Measurements from ENCODE around the gene DGKD.

Gene DGKD

DNA sequence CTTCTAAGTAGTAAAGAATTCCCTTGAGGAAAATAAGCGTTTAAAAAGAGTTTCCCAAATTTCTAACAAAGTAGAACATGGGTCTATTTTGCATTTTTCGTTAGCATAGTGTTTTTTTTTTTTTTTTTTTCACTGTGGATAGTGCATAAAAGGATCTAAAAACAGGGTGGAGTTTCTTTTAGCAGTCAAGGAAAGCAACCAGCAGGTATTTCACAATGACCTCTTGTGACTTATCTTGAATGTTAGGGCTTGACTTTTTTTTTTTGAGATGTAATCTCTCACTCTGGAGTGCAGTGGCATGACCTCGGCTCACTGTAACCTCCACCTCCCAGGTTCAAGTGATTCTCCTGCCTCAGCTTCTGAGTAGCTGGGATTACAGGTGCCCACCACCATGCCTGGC is 14.9 kb upstream of the DGKD start:
- no peak for DNase-seq

- DNase-seq: no peak
Measured at GRCh38 chr2:233341296-233341695, 13.0 kb upstream of the DGKD start.

DNA sequence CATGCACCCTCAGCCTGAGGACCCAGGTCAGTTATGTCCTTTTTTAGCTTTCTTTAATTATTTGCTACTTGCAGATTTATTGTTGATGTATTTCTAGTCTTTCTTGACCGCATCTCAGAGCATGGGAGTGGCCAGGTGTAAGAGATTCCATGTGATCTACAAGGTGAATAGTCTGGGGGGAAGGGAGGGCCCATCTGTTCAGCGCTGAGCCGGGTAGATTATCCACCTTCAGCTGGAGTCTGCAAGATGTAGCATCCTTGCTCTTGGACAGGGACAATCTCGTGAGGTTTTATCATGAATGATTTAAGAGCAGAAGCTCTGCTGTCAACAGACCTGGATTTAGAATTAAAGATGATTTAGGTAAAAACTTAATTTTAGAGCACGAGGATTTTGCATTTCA is 12.0 kb upstream of the DGKD start:
- no peak for DNase-seq

DNA sequence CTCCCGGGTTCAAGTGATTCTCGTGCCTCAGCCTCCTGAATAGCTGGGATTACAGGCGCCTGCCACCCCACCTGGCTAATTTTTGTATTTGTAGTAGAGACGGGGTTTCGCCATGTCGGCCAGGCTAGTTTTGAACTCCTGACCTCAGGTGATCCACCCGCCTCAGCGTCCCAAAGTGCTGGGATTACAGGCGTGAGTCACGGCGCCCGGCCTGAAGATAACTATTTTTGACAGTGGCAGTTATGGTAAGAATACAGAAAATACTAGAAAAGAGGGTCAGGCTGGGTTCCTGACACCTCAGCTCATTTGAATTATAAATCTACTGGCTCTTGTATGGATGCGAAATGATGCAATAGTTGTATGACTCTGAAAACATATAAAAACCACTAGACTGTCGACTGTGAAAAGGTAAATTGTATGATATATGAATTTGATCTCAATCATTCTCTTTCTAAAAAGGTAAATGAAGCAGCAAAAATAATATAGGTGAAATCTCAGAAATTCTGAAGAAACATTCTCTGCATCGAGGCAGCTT is 11.1 kb upstream of the DGKD start:
- no peak for DNase-seq

DNA sequence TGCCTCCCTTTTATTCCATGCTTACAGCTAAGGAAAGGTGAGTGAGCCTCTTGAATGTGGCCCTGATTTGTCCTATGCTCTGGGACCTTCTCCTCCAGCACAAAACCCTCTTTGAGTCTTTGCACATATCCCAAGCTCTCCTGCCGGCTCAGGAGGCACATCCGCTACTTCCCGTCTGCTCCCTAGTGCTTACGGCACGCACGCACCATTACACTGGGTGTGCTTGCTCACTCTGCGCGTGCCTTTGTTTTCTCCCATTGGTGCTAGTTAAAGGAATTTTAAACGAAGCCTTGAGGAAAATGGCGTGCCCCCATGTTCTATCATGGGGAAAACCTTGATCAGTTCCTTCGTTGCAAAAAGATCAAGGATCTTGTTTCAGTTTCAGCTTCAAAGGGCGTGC is 7.9 kb upstream of the DGKD start:
- no peak for DNase-seq

- no peak for DNase-seq
Measured at GRCh38 chr2:233346930-233347329, 7.4 kb upstream of the DGKD start.

GRCh38 chr2:233349005-233349998 is 5.0 kb upstream of the DGKD start:
- peak in 1 of 2 donors; percentile 62 for DNase-seq

- peak in 1 of 2 donors; percentile 45 for DNase-seq
Measured at GRCh38 chr2:233350708-233351107, 3.6 kb upstream of the DGKD start.

GRCh38 chr2:233351423-233351822 is 2.9 kb upstream of the DGKD start:
- no peak for DNase-seq

DNA sequence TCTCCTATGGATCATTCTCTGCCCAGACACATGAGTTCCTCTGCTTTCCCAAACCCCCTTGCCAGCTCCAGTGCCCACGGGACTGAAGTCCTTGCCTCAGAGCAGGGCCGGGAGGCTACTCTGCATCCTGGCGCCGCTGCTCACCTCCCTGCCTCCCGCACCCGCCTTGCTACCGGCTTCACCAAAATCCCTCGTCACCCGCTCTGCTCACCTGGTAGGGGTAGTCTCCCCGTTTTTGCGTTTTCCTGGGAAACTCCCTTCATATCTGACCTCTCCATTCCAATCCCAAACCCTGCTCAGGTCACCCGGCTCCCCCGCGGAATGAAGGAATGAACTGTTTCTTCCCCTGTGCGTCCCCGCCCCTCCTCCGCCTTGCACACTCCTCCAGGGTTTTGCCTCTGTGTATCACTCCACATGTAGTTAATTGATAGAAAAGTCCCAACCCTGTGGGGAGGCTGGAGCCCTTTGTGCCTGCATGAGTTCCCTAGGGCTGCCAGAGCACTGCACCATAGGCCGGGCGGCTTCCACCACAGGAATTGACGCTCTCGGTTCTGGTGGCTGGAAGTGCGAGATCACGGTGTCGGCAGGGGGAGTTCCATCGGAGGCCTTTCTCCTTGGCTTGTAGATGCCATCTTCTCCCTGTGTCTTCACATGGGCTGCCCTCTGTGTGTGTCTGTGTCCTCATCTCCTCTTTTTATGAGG is 2.0 kb upstream of the DGKD start:
- DNase-seq: no peak

DNA sequence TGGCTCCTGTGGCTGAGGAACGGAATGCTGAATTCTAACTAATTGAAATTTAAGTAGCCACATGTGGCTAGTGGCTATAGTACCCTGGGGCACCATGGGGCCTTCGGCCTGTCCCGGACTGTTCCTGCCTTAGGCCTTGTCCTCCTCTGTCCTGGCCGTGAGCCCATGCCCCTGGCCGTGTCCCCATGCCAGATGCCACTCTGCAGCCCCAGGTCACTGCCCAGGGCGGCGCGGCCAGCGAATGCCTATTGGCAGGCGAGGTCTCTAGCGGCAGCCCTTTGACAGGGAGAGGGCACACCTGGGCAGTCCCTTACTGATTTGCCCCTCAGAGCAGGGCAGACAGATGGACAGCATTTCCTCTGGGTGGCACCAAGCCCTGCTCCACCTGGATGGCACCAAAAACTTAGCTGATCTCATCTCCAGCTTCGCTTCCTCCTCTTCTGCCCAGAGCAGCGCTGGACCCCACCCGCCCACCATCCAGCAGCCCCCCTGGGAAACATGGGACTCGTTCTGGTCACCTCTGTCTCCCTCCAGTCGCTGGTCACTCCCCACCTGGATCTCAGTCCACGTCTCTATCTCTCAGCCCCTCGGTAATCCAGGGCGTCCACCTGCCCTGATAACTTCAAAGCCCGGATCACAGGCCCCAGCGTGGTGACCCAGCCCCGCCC is 1.1 kb upstream of the DGKD start:
- DNase-seq: no peak

DNA sequence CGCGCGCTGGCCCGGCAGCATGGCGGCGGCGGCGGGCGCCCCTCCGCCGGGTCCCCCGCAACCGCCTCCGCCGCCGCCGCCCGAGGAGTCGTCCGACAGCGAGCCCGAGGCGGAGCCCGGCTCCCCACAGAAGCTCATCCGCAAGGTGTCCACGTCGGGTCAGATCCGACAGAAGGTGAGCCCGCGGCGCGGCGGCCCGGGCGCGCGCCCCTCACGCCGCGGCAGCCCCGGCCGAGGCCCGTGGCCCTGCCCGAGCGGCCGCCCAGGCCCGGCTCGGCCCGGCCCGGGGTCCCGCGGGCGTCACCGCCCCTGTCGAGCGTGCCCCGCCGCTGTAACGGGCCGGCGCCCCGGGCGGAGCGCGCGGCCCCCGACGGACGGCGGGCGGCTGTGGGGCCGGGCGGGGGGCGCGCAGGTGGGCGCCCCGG is 218 bp downstream of the DGKD start:
- DNase-seq: no peak

DNA sequence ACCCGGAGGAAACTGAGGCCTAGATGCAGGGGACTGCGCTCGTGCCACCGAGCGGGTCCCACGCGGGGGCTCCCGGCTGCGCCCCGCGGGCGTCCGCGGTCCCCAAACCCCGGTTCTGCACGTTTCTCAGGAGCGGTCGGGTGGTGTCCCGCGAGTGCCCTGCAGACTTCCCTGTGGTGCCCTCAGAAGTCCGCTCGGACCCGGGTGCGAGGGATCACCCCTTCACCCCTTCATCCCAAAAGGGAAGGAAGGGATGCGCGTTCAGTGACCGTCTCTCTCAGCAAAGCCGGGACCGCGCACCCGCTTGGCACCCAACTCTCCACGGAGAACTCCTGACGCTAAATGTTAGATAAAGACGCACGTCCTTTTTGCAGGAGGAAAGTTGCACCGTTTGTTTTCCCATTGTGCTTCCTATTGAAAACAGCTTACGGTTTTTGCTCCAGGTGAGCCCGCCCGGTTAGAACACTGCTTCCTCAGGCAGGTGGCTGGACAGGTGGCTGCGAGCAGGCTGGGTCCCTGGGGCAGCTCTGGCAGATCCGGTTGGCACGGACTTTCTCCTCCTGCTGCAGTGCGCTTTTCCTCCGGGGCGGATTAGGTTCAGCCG is 779 bp downstream of the DGKD start:
- DNase-seq: no peak

DNA sequence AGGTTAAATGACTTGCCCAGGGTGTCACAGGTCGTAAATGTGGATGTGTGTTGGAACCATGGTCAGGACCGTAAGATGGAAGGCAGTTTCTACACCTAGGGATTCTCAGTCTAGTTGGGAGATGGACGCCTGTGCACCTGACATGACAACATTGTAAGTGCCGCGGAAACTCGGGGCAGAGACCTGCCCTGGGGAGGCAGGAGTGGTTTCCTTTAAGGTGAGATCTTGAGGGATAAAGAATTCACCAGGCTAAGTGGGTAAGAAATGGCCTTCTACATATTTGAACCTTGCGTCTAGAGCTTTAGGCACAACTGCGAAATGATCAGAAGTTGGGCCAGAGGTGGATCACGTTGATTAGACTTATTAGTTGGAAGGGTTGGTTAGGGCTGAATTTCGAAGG is 1.6 kb downstream of the DGKD start:
- no peak for DNase-seq

- no peak for DNase-seq
Measured at GRCh38 chr2:233356546-233357308, 2.4 kb downstream of the DGKD start.

GRCh38 chr2:233358335-233358734 is 4.0 kb downstream of the DGKD start:
- no peak for DNase-seq

- no peak for DNase-seq
Measured at GRCh38 chr2:233358947-233359346, 4.7 kb downstream of the DGKD start.

- no peak for DNase-seq
Measured at GRCh38 chr2:233359823-233360222, 5.5 kb downstream of the DGKD start.

GRCh38 chr2:233360771-233361176 is 6.5 kb downstream of the DGKD start:
- DNase-seq: no peak

DNA sequence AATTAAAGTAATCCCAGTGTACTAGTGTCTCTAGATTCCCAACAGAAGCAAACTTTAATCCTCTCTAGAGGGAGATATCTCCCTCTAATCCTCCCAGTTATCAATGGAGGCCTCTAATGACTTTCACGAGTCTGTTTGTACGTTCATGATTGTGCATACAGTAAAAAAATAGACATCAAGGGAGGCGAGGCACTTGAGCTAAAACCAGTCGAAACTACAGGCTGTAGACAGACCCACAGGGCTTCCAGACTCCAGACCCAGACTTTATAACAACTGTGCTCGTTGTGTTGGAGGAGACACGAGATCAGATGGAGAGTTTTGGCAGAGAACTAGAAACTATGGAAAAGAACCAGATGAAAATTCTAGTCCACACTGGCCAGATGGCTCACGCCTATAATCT is 7.0 kb downstream of the DGKD start:
- no peak for DNase-seq

- no peak for DNase-seq
Measured at GRCh38 chr2:233362742-233363141, 8.4 kb downstream of the DGKD start.

DNA sequence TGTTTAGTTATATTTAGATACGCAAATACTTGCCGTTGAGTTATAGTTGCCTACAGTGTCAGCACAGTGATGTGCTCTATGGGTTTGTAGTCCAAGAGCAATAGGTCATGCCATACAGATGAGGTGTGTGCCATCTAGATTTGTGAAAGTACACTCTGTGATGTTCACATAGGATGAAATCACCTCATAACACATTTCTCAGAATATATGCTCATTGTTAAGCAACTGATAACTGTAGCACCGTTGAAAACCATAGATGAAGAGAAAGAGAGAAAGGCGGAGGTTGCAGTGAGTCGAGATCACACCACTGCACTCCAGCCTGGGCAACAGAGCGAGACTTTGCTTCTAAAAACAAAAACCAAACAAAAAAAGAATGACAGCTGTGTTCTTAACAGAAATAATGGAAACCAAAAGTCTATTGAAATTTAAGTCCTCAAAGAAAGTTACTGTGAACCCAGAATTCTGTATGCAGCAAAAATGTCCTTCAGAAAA is 9.5 kb downstream of the DGKD start:
- DNase-seq: no peak
